ENCODE data around the gene GLIS1.

The GLIS1 gene

DNA sequence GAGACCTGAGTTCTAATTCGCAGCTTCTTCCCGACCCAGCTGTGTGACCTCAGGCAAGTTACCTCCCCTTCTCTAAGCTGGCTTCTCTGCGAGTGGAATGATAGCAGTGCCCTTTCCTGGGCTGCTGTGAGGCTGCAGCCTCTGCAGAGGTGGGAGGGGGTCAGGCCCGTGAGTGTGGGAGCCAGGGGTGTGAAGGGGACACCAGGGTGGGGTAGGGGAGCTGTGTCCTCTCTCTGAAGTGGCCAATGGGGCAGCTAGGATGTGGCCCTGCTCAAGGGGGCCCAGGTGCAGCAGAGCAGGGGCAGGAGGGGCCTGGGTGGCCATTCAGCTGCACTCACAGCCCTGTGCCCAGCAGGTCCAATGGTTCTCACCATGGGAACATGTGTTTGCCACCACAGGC lies 255.3 kb downstream of the GLIS1 start:
- H3K27ac ChIP-seq, result no peak overlapping the region
- no peak for DNase-seq (ENCODE audit: low read depth, low spot score)
- H3K9ac ChIP-seq (ENCODE audit: insufficient read length), result no peak overlapping the region
- no peak overlapping the region for H3K4me3 ChIP-seq
- no peaks in the 10 kb centered on the region for H3K9me3 ChIP-seq (ENCODE audit: low read depth, low read length)
- no peaks in the 10 kb centered on the region for H3K36me3 ChIP-seq (ENCODE audit: insufficient read depth, low read length)
- TF ChIP-seq EZH2 (IDR thresholded peaks at IDR 0.05), result no peak
- no peak for TF ChIP-seq POLR2AphosphoS5 (IDR thresholded peaks at IDR 0.05; ENCODE audit: borderline replicate concordance, low read depth, low read length)
- no peak for TF ChIP-seq FOXP2 (optimal IDR thresholded peaks at IDR 0.05; ENCODE audit: control extremely low read depth, extremely low read length, insufficient read depth)

DNA sequence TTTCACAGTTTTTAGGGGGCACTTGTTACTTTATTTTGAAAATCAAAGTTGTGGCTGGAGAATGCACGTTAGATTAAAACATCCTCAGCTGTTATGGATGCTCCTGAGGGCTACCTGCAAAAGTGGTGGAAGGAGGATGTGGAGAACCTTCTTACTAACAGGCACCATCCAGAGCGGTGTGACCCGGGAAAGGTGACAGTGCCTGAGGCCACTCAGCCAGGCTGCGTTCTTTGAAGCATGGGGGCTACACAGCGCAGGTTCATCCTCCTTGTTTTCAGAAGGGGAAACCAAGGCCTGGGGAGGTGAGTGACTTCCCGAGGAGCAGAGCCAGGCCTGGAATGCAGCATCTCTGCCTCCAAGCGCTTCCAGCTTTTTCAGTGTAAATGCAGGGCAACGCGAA lies 255.8 kb downstream of the GLIS1 start:
- Histone ChIP-seq H3K36me3 (ENCODE audit: insufficient read depth, low read length) (no peaks in the 10 kb centered on the region), H3K4me3 (no peak overlapping the region), H3K9me3 (ENCODE audit: low read depth, low read length) (no peaks in the 10 kb centered on the region), H3K27ac (no peak overlapping the region), H3K9ac (ENCODE audit: insufficient read length) (no peak overlapping the region)
- no peak for DNase-seq (ENCODE audit: low read depth, low spot score)
- TF ChIP-seq FOXP2 (optimal IDR thresholded peaks at IDR 0.05; ENCODE audit: control extremely low read depth, extremely low read length, insufficient read depth), result no peak
- no peak for TF ChIP-seq POLR2AphosphoS5 (IDR thresholded peaks at IDR 0.05; ENCODE audit: borderline replicate concordance, low read depth, low read length)
- no peak for TF ChIP-seq EZH2 (IDR thresholded peaks at IDR 0.05)

DNA sequence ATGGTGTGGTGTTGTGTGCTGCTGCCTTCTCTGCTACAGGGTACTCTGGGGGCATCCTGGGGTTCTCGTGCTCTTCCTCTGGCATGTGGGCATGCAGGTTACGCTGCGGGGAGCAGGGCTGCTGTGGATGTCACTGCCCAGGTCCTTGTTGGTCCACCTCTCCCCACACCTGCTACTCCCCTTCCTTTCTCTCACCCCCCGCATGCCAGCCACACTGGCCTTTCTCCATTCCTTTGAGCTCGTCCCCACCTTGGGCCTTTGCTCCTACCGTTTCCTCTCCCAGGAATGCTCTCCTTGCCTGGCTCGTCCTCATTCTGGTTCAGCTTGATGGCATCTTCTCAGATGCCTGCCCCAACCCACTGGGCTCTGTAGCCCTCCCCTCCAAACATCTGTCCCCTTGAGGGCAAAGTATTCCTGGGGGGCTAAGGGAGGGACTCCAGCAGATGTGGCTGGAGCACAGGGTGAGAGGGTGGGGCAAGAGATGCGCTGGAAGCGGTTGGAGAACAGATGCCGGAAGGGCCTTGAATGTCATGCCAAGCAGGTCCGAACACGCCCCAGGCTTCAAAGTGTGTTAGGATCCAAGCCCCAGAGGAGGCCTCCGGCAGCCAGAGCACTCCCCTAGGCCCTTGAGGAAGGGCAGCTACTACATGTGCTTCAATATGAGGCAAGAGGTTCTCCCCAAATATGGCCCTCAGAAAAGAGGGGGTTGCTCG lies 256.4 kb downstream of the GLIS1 start:
- Histone ChIP-seq H3K9ac (ENCODE audit: insufficient read length) (no peak overlapping the region), H3K27ac (no peak overlapping the region), H3K9me3 (ENCODE audit: low read depth, low read length) (no peaks in the 10 kb centered on the region), H3K4me3 (no peak overlapping the region), H3K36me3 (ENCODE audit: insufficient read depth, low read length) (no peaks in the 10 kb centered on the region)
- DNase-seq (ENCODE audit: low read depth, low spot score), result no peak
- TF ChIP-seq EZH2 (IDR thresholded peaks at IDR 0.05) (no peak), FOXP2 (optimal IDR thresholded peaks at IDR 0.05; ENCODE audit: control extremely low read depth, extremely low read length, insufficient read depth) (no peak), POLR2AphosphoS5 (IDR thresholded peaks at IDR 0.05; ENCODE audit: borderline replicate concordance, low read depth, low read length) (no peak)

DNA sequence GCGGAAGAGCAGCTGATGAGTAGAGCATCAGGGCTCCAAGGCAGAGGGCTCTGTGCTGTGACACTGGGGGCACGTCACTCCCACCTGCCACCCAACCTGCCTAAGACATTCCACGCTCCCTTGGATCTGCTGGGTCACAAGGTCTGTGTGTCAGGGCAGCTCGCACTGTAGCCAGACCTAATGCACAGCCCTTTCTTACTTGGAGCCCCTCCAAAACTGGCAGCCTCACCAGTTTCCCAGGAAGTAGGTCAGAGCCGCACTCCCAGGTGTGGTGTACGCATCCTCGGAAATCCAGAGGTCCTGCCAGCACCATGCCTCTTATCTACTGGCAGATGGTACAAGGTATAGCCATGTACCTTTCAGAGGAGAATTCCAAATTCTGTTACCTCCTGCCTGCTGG lies 257.5 kb downstream of the GLIS1 start:
- no peaks in the 10 kb centered on the region for H3K36me3 ChIP-seq (ENCODE audit: insufficient read depth, low read length)
- H3K27ac ChIP-seq, result no peak overlapping the region
- TF ChIP-seq FOXP2 (optimal IDR thresholded peaks at IDR 0.05; ENCODE audit: control extremely low read depth, extremely low read length, insufficient read depth) (no peak), POLR2AphosphoS5 (IDR thresholded peaks at IDR 0.05; ENCODE audit: borderline replicate concordance, low read depth, low read length) (no peak), EZH2 (IDR thresholded peaks at IDR 0.05) (no peak)
- H3K9me3 ChIP-seq (ENCODE audit: low read depth, low read length), result no peaks in the 10 kb centered on the region
- DNase-seq (ENCODE audit: low read depth, low spot score), result no peak
- H3K4me3 ChIP-seq, result no peak overlapping the region
- H3K9ac ChIP-seq (ENCODE audit: insufficient read length), result no peak overlapping the region

DNA sequence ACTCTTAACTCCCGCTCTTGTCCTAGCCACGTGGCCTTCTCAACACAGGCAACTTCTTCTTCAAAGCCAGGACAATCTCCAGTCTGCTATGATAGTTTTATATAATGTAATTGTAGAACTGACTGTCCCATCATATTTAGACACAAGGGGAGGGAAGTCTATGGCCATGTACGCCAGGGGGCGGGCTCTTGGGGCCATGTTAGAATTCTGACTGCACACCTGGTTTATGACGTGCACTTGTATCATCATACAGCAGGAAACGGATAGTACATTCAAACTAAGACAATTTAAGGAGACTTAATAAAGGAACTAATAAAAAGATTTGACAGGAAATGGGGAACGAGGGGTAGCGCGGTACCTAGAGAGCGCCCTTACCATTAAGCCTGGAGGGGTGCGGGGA lies 258.3 kb downstream of the GLIS1 start:
- H3K9me3 ChIP-seq (ENCODE audit: low read depth, low read length), result no peaks in the 10 kb centered on the region
- no peaks in the 10 kb centered on the region for H3K36me3 ChIP-seq (ENCODE audit: insufficient read depth, low read length)
- H3K9ac ChIP-seq (ENCODE audit: insufficient read length), result no peak overlapping the region
- no peak overlapping the region for H3K4me3 ChIP-seq
- TF ChIP-seq POLR2AphosphoS5 (IDR thresholded peaks at IDR 0.05; ENCODE audit: borderline replicate concordance, low read depth, low read length) (no peak), EZH2 (IDR thresholded peaks at IDR 0.05) (no peak), FOXP2 (optimal IDR thresholded peaks at IDR 0.05; ENCODE audit: control extremely low read depth, extremely low read length, insufficient read depth) (no peak)
- H3K27ac ChIP-seq, result no peak overlapping the region
- no peak for DNase-seq (ENCODE audit: low read depth, low spot score)

DNA sequence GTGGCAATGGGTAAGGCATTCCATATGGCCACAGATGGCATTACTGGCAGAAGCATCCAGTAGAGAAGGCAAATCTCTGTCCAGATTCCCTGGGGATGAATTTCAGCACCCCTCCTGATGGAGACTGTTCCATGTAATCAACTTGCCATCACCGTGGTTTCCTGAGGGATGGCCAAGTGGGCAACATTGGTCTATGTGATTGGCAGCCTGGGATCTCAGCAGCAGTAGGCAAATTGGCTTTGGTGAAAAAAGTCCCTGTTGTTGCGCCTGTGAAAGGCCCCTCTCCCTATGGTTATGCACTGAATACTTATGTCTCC lies 260.5 kb downstream of the GLIS1 start:
- no peak overlapping the region for H3K9ac ChIP-seq (ENCODE audit: insufficient read length)
- no peak overlapping the region for H3K27ac ChIP-seq
- no peak for DNase-seq (ENCODE audit: low read depth, low spot score)
- no peaks in the 10 kb centered on the region for H3K36me3 ChIP-seq (ENCODE audit: insufficient read depth, low read length)
- no peaks in the 10 kb centered on the region for H3K9me3 ChIP-seq (ENCODE audit: low read depth, low read length)
- no peak for TF ChIP-seq POLR2AphosphoS5 (IDR thresholded peaks at IDR 0.05; ENCODE audit: borderline replicate concordance, low read depth, low read length)
- no peak for TF ChIP-seq EZH2 (IDR thresholded peaks at IDR 0.05)
- TF ChIP-seq FOXP2 (optimal IDR thresholded peaks at IDR 0.05; ENCODE audit: control extremely low read depth, extremely low read length, insufficient read depth), result no peak
- H3K4me3 ChIP-seq, result no peak overlapping the region

DNA sequence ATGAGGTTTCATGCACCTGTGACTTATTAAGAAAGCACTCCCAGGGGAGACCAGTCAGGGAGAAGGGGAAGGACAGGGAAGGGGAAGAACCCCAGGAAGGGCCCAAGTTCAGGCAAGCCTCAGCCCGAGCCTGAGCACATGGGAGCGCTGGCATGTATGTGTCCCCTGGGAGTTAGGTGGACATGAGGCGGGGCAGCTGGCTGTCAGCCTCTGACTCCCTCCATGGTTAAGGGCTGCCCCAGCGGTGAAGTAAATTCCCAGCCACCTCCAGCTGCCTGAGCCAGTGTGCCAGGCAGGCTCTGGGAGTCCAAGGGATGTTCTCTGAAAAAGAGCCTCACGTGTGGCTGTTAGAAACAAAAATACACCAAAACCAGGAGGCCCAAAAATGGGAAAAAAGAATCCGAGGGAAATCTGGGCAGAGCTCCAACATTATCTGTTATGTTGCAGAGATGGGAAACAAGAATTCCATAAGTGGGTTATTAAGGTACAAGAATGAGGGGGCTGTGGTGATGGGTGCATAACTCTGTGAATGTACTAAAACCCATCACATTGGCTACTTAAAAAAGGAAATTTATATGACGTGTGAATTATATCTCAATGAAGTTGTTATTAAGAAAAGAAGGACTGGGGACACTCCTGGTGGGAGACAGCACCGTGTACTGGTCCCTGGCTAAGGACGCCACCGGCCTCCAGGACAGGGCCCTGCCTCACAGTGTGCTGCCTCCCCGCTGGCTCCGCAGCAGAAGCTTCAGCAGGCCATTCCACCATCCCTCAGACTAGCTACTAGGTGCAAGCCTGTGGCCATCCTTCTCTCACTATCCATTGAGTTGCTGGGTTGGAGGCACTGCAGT lies 261.1 kb downstream of the GLIS1 start:
- no peak overlapping the region for H3K27ac ChIP-seq
- DNase-seq (ENCODE audit: low read depth, low spot score), result no peak
- TF ChIP-seq POLR2AphosphoS5 (IDR thresholded peaks at IDR 0.05; ENCODE audit: borderline replicate concordance, low read depth, low read length) (no peak), FOXP2 (optimal IDR thresholded peaks at IDR 0.05; ENCODE audit: control extremely low read depth, extremely low read length, insufficient read depth) (no peak), EZH2 (IDR thresholded peaks at IDR 0.05) (no peak)

DNA sequence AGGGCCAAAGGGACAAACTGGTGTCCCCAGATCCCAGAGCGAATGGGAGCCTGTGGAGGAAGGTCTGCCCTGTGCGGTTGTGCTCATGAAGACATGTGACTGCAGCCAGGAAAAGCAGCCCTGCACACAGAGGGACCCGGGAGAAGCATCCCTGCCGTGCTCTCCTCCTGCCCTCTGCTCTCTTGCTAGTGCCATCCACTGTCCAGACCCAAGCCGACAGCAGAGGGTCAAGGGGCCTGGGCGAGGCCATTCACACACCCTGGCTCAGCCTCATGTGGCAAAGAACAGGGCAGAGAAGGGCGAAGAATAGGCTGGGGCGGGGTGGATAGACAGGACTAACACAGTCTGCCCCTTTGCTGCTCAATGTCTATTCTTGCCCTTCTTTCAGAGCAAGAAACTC lies 262.4 kb downstream of the GLIS1 start:
- Histone ChIP-seq H3K4me3 (no peak overlapping the region), H3K9me3 (ENCODE audit: low read depth, low read length) (no peaks in the 10 kb centered on the region), H3K27ac (no peak overlapping the region), H3K36me3 (ENCODE audit: insufficient read depth, low read length) (no peaks in the 10 kb centered on the region), H3K9ac (ENCODE audit: insufficient read length) (no peak overlapping the region)
- DNase-seq (ENCODE audit: low read depth, low spot score), result no peak
- TF ChIP-seq FOXP2 (optimal IDR thresholded peaks at IDR 0.05; ENCODE audit: control extremely low read depth, extremely low read length, insufficient read depth) (no peak), EZH2 (IDR thresholded peaks at IDR 0.05) (no peak), POLR2AphosphoS5 (IDR thresholded peaks at IDR 0.05; ENCODE audit: borderline replicate concordance, low read depth, low read length) (no peak)

More for the DNA sequence above, 261.1 kb downstream of the GLIS1 start:
- Histone ChIP-seq H3K9me3 (ENCODE audit: low read depth, low read length) (no peaks in the 10 kb centered on the region), H3K9ac (ENCODE audit: insufficient read length) (no peak overlapping the region), H3K4me3 (no peak overlapping the region), H3K36me3 (ENCODE audit: insufficient read depth, low read length) (no peaks in the 10 kb centered on the region)

Measured in SK-N-MC (cell line).